Neural crest cell (in vitro differentiated cells): ENCODE data around the gene NDC1. TPM values are rescaled to one million over a fixed set of nuclear protein-coding genes. Genes with fewer than 3 reads are reported as not detected.

Source experiments
- DNase-seq: peaks from one replicate; pipeline ENCODE4 v3.0.0; 2021; ENCODE audit warnings: low read depth, mixed read lengths, low spot score
- H3K27ac Mint-ChIP-seq: one replicate; pipeline ENCODE4 v1.8.0; 2021; ENCODE audit warnings: mild to moderate bottlenecking, mixed read lengths; ENCODE audit not compliant: unreplicated experiment
- H3K27me3 Mint-ChIP-seq: 2 replicates; pipeline ENCODE4 v1.8.0; 2021; ENCODE audit warnings: low read depth, mild to moderate bottlenecking, mixed read lengths
- H3K36me3 Mint-ChIP-seq: 2 replicates; pipeline ENCODE4 v1.8.0; 2021; ENCODE audit warnings: low read depth, mild to moderate bottlenecking, mixed read lengths
- H3K4me1 Mint-ChIP-seq: 2 replicates; pipeline ENCODE4 v1.8.0; 2021; ENCODE audit warnings: mixed read lengths
- H3K4me3 Mint-ChIP-seq: one replicate; pipeline ENCODE4 v1.8.0; 2021; ENCODE audit warnings: mild to moderate bottlenecking, mixed read lengths
- H3K9me3 Mint-ChIP-seq: 2 replicates; pipeline ENCODE4 v1.8.0; 2021; ENCODE audit warnings: mixed read lengths
- CTCF ChIP-seq: fragments of 200-600 bp; sonication (generic); conservative IDR thresholded peaks from 2 replicates; pipeline ENCODE4 v1.5.0; 2021; ENCODE audit warnings: antibody characterized with exemption, mild to moderate bottlenecking
- total RNA-seq: library from RNA; stranded (reverse); gene quantifications from 2 replicates; pipeline ENCODE4 v1.2.1, GENCODE V29; 2021

Gene NDC1
- total RNA-seq, 1 donor from 2014 or later = 47.3 TPM

DNA sequence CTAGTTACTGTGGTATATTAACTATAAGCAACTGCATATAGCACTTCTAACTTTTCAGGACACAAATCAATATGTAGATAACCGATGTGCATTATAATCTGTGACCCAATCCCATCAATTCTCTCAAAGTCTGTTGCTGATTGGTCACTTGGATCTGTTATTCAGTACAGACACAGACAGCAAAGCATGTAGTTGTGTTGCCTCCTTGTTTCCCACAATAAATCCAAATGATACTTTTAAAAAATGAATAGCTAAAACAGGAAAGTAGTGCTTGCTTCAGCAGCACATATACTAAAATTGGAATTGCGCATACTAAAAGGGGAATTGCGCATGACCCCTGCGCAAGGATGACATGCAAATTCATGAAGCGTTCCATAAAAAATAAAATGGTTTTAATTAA, 28.1 kb downstream of the NDC1 start:
- peaks cover 42% of the 10 kb centered on the region for H3K36me3 Mint-ChIP-seq
- DNase-seq = no peak
- H3K9me3 Mint-ChIP-seq = peaks cover 3% of the 10 kb centered on the region
- no peak for TF ChIP-seq CTCF
- peaks cover 7% of the 10 kb centered on the region for H3K4me1 Mint-ChIP-seq
- H3K27me3 Mint-ChIP-seq = no peaks in the 10 kb centered on the region
- no peak overlapping the region for H3K27ac Mint-ChIP-seq
- no peak overlapping the region for H3K4me3 Mint-ChIP-seq

DNA sequence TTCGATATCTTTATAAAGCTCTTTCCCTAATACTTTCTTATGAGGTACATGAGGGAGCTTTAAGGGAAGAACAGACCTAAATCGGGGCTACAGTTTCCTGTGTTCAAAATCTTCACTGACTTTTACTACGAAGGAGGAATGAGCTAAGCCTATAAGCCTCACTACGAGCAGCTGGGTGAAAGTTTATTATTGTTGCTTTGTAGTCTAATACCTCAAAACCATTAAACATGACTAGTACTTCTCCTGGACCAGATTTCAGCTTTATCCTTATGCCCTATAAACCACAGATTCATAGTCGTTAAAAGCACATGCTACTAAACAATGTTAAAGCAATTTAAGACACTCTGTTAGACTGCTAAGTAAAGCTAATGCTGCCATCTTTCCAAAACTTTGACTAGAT, 30.2 kb downstream of the NDC1 start:
- TF ChIP-seq CTCF = no peak
- H3K27ac Mint-ChIP-seq = no peak overlapping the region
- peaks cover 7% of the 10 kb centered on the region for H3K4me1 Mint-ChIP-seq
- no peak for DNase-seq
- peaks cover 3% of the 10 kb centered on the region for H3K9me3 Mint-ChIP-seq
- H3K27me3 Mint-ChIP-seq = no peaks in the 10 kb centered on the region
- H3K36me3 Mint-ChIP-seq = peaks cover 28% of the 10 kb centered on the region
- H3K4me3 Mint-ChIP-seq = no peak overlapping the region

GRCh38 chr1:53804791-53805505, 33.1 kb downstream of the NDC1 start:
- H3K36me3 Mint-ChIP-seq = peaks cover 12% of the 10 kb centered on the region
- TF ChIP-seq CTCF = no peak
- no peak overlapping the region for H3K27ac Mint-ChIP-seq
- no peaks in the 10 kb centered on the region for H3K4me1 Mint-ChIP-seq
- no peak overlapping the region for H3K4me3 Mint-ChIP-seq
- no peak for DNase-seq
- no peaks in the 10 kb centered on the region for H3K27me3 Mint-ChIP-seq
- H3K9me3 Mint-ChIP-seq = no peaks in the 10 kb centered on the region

- H3K4me3 Mint-ChIP-seq = no peak overlapping the region
- peaks cover 12% of the 10 kb centered on the region for H3K36me3 Mint-ChIP-seq
- no peaks in the 10 kb centered on the region for H3K27me3 Mint-ChIP-seq
- no peaks in the 10 kb centered on the region for H3K4me1 Mint-ChIP-seq
- TF ChIP-seq CTCF = no peak
- no peak overlapping the region for H3K27ac Mint-ChIP-seq
- DNase-seq = no peak
- no peaks in the 10 kb centered on the region for H3K9me3 Mint-ChIP-seq
Observed at GRCh38 chr1:53804181-53804580, 33.9 kb downstream of the NDC1 start.

- H3K27me3 Mint-ChIP-seq = no peaks in the 10 kb centered on the region
- H3K4me3 Mint-ChIP-seq = no peak overlapping the region
- H3K4me1 Mint-ChIP-seq = no peaks in the 10 kb centered on the region
- no peak for DNase-seq
- TF ChIP-seq CTCF = no peak
- no peak overlapping the region for H3K27ac Mint-ChIP-seq
- no peaks in the 10 kb centered on the region for H3K9me3 Mint-ChIP-seq
- peaks cover 20% of the 10 kb centered on the region for H3K36me3 Mint-ChIP-seq
Observed at GRCh38 chr1:53800621-53801020, 37.5 kb downstream of the NDC1 start.
